Cardiac atrium fibroblast (primary cell): ENCODE results near the gene MAB21L4. TPM values are rescaled to one million over a fixed set of nuclear protein-coding genes. Genes with fewer than 3 reads are reported as not detected.

ENCODE experiments used
- total RNA-seq: library from RNA; depleted of rRNA; stranded (reverse); fragments of >200 nt; gene quantifications from 2 replicates; pipeline ENCODE4 v1.2.3, GENCODE V29; 2015

Gene MAB21L4
- not detected in 2 replicates for total RNA-seq

GRCh38 chr2:240895656-240896388 is at the start of gene MAB21L4:
MAB21L4 (minus strand) TSS chr2:240896156; CDS start chr2:240895997, 159 bp downstream.

GRCh38 chr2:240906141-240906910 is 10.4 kb upstream of the MAB21L4 start, which contains the start of gene CROCC2:
CROCC2 (plus strand) TSS chr2:240906336; CDS start chr2:240906514, 178 bp downstream.

GRCh38 chr2:240868286-240869108 is 27.5 kb downstream of the MAB21L4 start, which contains the start of gene AGXT:
AGXT (plus strand) TSS chr2:240868824; CDS start chr2:240868866, 42 bp downstream.

Other genes with a start within 250 kb of the MAB21L4 start
- gene AQP12B, start 213.3 kb downstream of the MAB21L4 start, total RNA-seq: not detected in 2 replicates
- gene AQP12A, start 204.3 kb downstream of the MAB21L4 start, total RNA-seq: not detected in 2 replicates
- gene KIF1A, start 75.9 kb downstream of the MAB21L4 start, total RNA-seq: not detected in 2 replicates
- gene AGXT, start 27.3 kb downstream of the MAB21L4 start, total RNA-seq: not detected in 2 replicates
- gene CROCC2, start 10.2 kb upstream of the MAB21L4 start, total RNA-seq: 1.8 TPM in 1 of 2 replicates, not detected in the other
- gene SNED1, start 102.5 kb upstream of the MAB21L4 start, total RNA-seq: 38.1 and 84.5 TPM in 2 replicates
- gene MTERF4, start 206.1 kb upstream of the MAB21L4 start, total RNA-seq: 16.5 and 26.4 TPM in 2 replicates